T-helper 1 cell treated with Interleukin-12 subunit alpha and Interleukin-12 subunit beta and Interleukin-4 antibody, amounts not matched to agents 30 μg/mL and 1 μg/mL, for 36 hours (primary cell): ENCODE results near the gene WFIKKN2.
"Not testable (repeated sequence)": the region's sequence is repeated elsewhere in the genome, so short reads cannot be mapped to it uniquely, and the experiment has no call there.

Experiments
- H3K27ac Mint-ChIP-seq: one replicate; pipeline ENCODE4 v1.8.0; 2021; ENCODE audit warnings: mild to moderate bottlenecking, mixed read lengths
- H3K27me3 Mint-ChIP-seq: one replicate; pipeline ENCODE4 v1.8.0; 2021; ENCODE audit warnings: low read depth, mixed read lengths
- H3K36me3 Mint-ChIP-seq: one replicate; pipeline ENCODE4 v1.8.0; 2021; ENCODE audit warnings: low read depth, mixed read lengths
- H3K4me1 Mint-ChIP-seq: one replicate; pipeline ENCODE4 v1.8.0; 2021; ENCODE audit warnings: low read depth, mixed read lengths
- H3K4me3 Mint-ChIP-seq: one replicate; pipeline ENCODE4 v1.8.0; 2021; ENCODE audit warnings: mild to moderate bottlenecking, moderate library complexity, mixed read lengths
- H3K9me3 Mint-ChIP-seq: one replicate; pipeline ENCODE4 v1.8.0; 2021; ENCODE audit warnings: mixed read lengths

Gene WFIKKN2

GRCh38 chr17:50803676-50804075, 31.7 kb upstream of the WFIKKN2 start:
- Mint-ChIP-seq H3K4me1 (no peaks in the 10 kb centered on the region), H3K27me3 (peaks cover 6% of the 10 kb centered on the region), H3K4me3 (no peak overlapping the region), H3K36me3 (no peaks in the 10 kb centered on the region), H3K9me3 (no peaks in the 10 kb centered on the region), H3K27ac (no peak overlapping the region)

DNA sequence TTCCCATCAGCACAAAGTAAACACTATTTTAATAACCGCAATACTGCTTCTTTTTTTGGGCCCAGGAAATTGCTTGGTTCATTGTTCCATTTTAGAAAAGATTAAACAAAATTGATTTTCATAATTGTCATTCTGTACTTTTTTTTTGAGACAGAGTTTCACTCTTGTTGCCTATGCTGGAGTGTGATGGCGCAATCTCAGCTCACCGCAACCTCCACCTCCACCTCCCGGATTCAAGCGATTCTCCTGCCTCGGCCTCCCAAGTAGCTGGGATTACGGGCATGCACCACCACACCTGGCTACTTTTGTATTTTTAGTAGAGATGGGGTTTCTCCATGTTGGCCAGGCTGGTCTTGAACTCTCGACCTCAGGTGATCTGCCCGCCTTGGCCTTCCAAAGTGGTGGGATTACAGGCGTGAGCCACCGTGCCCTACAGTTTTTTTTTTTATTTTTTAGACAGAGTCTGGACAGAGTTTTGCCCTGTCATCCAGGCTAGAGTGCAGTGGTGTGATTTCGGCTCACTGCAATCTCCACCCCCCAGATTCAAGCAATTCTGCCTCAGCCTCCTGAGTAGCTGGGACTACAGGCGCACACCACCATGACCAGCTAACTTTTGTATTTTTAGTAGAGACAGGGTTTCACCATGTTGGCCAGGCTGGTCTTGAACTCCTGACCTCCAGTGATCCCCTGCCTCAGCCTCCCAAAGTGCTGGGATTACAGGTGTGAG, 30.5 kb upstream of the WFIKKN2 start:
- not testable (repeated sequence) for H3K4me1 Mint-ChIP-seq, H3K36me3 Mint-ChIP-seq, H3K9me3 Mint-ChIP-seq, H3K27ac Mint-ChIP-seq, H3K4me3 Mint-ChIP-seq, H3K27me3 Mint-ChIP-seq

DNA sequence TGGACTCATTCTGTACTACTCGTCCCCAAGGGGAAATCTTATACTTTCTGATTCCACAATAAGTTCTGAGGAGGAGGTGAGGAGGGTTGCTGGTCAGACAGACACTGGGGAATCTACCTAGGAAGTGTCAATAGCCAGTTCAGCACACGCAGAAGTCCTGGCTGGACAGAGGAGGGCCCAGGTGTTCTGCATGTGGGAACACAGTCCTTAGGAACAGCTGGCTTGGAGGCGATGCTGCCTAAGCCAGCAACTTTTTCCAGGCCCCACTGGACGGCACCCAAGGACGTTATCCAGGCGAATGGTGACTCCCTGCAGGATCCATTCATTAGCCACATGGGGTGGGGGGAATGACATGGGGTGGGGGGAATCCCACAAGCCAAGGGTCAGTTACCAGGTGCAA, 29.9 kb upstream of the WFIKKN2 start:
- H3K27me3 Mint-ChIP-seq: peaks cover 8% of the 10 kb centered on the region
- no peaks in the 10 kb centered on the region for H3K9me3 Mint-ChIP-seq
- no peak overlapping the region for H3K27ac Mint-ChIP-seq
- no peak overlapping the region for H3K4me3 Mint-ChIP-seq
- H3K36me3 Mint-ChIP-seq: no peaks in the 10 kb centered on the region
- H3K4me1 Mint-ChIP-seq: no peaks in the 10 kb centered on the region

DNA sequence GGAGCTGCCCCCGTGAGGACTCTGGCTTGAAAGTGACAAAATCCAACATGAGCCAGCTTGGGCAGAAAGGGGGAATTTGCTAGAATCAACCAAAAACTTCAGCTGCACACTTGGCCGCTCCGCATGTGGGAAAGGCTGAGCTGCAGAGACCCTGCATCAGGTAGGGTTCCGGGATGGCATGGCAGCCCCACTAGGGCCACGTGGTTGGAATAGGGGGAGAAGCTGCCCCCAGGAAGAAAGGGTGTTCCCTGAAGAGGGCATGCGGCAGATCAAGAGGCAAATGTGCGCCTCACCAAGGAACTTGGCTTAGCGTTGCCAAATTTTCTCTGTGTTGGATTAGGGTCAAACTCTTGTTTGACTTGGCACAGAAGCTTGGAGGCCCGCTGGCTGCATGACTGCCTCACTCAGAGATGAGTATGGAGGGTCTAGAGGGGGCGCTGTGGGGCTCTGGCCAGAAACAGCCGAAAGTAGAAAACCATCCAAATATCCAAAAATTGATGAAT, 29.2 kb upstream of the WFIKKN2 start:
- Mint-ChIP-seq H3K4me3 (no peak overlapping the region), H3K9me3 (no peaks in the 10 kb centered on the region), H3K27ac (no peak overlapping the region), H3K36me3 (no peaks in the 10 kb centered on the region), H3K4me1 (no peaks in the 10 kb centered on the region), H3K27me3 (peaks cover 4% of the 10 kb centered on the region)

GRCh38 chr17:50807009-50807408, 28.4 kb upstream of the WFIKKN2 start:
- H3K27me3 Mint-ChIP-seq: peaks cover 4% of the 10 kb centered on the region
- no peaks in the 10 kb centered on the region for H3K36me3 Mint-ChIP-seq
- no peaks in the 10 kb centered on the region for H3K4me1 Mint-ChIP-seq
- H3K4me3 Mint-ChIP-seq: no peak overlapping the region
- no peak overlapping the region for H3K27ac Mint-ChIP-seq
- no peaks in the 10 kb centered on the region for H3K9me3 Mint-ChIP-seq

DNA sequence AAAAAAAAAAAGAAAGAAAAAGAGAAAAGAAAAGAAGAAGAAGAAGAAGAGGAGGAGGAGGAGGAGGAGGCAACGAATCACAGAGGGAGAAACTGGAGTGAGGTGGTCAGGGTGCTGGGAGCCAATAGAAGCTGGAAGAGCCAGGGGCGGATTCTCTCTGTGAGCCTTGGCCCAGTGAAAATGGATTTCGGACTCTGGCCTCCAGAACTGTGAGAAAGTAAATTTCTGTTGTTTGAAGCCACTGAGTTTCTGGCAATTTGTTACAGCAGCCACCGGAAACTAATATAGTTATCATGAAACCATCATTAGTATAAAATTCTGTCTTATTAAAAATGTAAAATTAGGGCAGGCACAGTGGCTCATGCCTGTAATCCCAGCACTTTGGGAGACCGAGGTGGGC, 27.7 kb upstream of the WFIKKN2 start:
- Mint-ChIP-seq H3K27ac (no peak overlapping the region), H3K4me1 (no peaks in the 10 kb centered on the region), H3K36me3 (no peaks in the 10 kb centered on the region), H3K9me3 (no peaks in the 10 kb centered on the region), H3K4me3 (no peak overlapping the region), H3K27me3 (peaks cover 4% of the 10 kb centered on the region)

- Mint-ChIP-seq H3K9me3 (no peaks in the 10 kb centered on the region), H3K4me1 (no peaks in the 10 kb centered on the region), H3K36me3 (no peaks in the 10 kb centered on the region), H3K4me3 (no peak overlapping the region), H3K27ac (no peak overlapping the region), H3K27me3 (peaks cover 4% of the 10 kb centered on the region)
Measured at GRCh38 chr17:50808413-50808812, 27.0 kb upstream of the WFIKKN2 start.

GRCh38 chr17:50808888-50809287, 26.5 kb upstream of the WFIKKN2 start:
- Mint-ChIP-seq H3K27ac (no peak overlapping the region), H3K9me3 (no peaks in the 10 kb centered on the region), H3K4me1 (no peaks in the 10 kb centered on the region), H3K27me3 (peaks cover 8% of the 10 kb centered on the region), H3K4me3 (no peak overlapping the region), H3K36me3 (no peaks in the 10 kb centered on the region)

DNA sequence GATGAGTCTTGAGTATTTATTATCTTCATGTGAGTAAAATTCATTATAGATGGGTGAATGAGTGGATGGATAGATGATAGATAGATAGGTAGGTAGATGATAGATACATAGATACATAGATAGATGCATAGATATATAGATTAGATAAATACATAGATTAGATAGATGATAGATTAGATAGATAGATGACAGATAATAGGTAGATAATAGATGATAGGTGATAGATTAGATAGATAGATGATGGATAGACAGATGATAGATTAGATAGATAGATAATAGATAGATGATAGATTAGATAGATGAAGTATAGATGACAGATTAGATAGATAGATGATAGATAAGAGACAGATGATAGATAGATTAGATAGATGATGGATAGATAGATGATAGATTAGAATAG, 21.8 kb upstream of the WFIKKN2 start:
- Mint-ChIP-seq H3K9me3 (no peaks in the 10 kb centered on the region), H3K36me3 (no peaks in the 10 kb centered on the region), H3K4me1 (peaks cover 2% of the 10 kb centered on the region), H3K27me3 (peaks cover 21% of the 10 kb centered on the region), H3K4me3 (no peak overlapping the region), H3K27ac (no peak overlapping the region)

GRCh38 chr17:50815400-50815799, 20.0 kb upstream of the WFIKKN2 start:
- Mint-ChIP-seq H3K4me1 (peaks cover 8% of the 10 kb centered on the region), H3K27me3 (peaks cover 24% of the 10 kb centered on the region), H3K36me3 (no peaks in the 10 kb centered on the region), H3K27ac (no peak overlapping the region), H3K9me3 (no peaks in the 10 kb centered on the region), H3K4me3 (no peak overlapping the region)

DNA sequence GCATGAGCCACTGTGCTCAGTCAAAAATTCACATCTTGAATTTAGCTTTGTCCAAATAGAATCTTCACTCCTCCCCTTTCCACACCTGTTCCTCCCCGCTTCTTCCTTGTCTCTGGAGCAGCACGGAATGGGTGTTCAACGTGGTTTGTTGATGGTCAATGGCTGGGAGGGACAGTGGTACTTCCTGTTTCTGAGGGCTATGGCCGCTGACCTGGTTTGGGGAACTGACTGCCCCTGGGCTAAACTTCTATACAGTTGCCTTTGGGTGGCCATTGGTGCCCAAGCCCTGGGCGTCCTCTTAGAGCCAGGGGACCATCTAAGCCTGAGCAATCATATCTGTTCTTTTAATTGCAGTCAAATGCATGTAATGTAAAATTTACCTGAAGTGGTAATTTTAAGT, 19.1 kb upstream of the WFIKKN2 start:
- Mint-ChIP-seq H3K27me3 (peaks cover 24% of the 10 kb centered on the region), H3K9me3 (no peaks in the 10 kb centered on the region), H3K4me3 (no peak overlapping the region), H3K36me3 (no peaks in the 10 kb centered on the region), H3K27ac (no peak overlapping the region), H3K4me1 (peaks cover 8% of the 10 kb centered on the region)

DNA sequence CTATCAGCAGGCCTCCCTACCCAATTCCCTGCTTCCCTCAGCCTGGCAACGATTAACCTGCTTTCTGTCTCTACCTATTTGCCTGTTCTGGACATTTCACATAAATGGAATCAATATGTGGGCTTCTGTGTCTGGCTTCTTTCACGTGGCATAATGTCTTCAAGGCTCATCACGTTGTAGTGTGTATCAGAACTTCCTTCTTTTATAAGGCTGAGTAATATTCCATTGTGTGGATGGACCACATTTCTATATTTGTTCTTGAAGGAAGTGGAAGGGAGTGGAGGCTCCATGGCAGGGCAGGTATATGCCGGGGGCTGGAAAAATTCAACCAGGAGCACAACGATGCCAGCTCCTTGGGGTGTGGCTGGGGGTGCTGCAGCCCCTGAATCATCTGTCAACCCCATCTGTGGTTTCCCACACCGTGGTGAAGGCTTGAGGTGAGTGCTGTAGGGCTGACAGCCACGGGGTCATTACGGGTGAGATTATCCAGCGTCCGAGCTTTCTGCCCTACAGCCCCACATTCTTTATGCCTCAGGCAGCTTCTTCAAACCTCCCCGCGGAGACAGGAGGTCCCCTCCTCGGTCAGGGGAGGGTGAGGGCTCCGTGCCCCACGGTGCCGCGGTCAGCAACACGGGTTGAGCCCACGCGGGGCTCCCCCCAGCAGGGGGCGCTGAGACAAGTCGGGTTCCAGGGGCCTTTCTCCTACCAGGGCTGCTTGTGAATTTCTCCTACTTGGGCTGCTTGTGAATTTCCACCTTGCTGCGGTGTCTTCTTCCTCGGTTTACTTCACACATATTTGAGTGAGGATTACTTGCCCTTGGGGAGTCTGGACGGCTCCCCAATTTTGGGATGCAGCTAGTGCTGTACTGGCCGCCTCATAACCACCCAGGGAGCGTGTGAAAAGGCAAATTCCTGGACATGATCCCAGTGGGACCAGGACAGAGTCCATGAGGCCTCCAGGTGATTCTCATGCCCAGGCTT, 18.3 kb upstream of the WFIKKN2 start:
- H3K4me3 Mint-ChIP-seq: no peak overlapping the region
- no peaks in the 10 kb centered on the region for H3K36me3 Mint-ChIP-seq
- H3K9me3 Mint-ChIP-seq: no peaks in the 10 kb centered on the region
- no peak overlapping the region for H3K27ac Mint-ChIP-seq
- peaks cover 8% of the 10 kb centered on the region for H3K4me1 Mint-ChIP-seq
- H3K27me3 Mint-ChIP-seq: peaks cover 24% of the 10 kb centered on the region

DNA sequence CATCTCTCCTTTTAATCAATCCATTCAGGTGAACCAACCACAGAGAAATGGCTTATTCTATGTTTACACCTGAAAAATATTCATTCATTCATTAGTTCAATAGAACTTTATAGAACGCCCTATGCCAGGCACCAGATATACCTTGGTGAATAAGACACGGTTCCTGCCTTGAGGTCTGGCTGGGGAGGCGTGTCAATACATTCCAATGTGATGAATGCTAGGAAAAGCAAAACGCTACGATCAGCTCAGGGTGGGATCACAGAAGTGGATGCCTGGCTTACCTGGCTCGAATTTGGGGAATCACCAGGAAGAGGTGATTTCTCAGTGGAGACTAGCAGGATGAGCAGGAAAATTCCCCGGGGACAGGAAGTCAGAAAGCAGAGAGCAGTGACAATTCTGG, 17.5 kb upstream of the WFIKKN2 start:
- H3K9me3 Mint-ChIP-seq: no peaks in the 10 kb centered on the region
- H3K36me3 Mint-ChIP-seq: no peaks in the 10 kb centered on the region
- no peak overlapping the region for H3K4me3 Mint-ChIP-seq
- H3K27ac Mint-ChIP-seq: no peak overlapping the region
- H3K27me3 Mint-ChIP-seq: peaks cover 24% of the 10 kb centered on the region
- peaks cover 8% of the 10 kb centered on the region for H3K4me1 Mint-ChIP-seq

GRCh38 chr17:50818261-50818660, 17.1 kb upstream of the WFIKKN2 start:
- no peak overlapping the region for H3K4me3 Mint-ChIP-seq
- H3K9me3 Mint-ChIP-seq: peaks cover under 1% of the 10 kb centered on the region
- no peaks in the 10 kb centered on the region for H3K36me3 Mint-ChIP-seq
- peaks cover 24% of the 10 kb centered on the region for H3K27me3 Mint-ChIP-seq
- H3K27ac Mint-ChIP-seq: no peak overlapping the region
- H3K4me1 Mint-ChIP-seq: peaks cover 8% of the 10 kb centered on the region
